GM23248 (cell line): ENCODE results near the gene NSMCE3. TPM values are rescaled to one million over a fixed set of nuclear protein-coding genes. Genes with fewer than 3 reads are reported as not detected.
A peak's percentile ranks its signal among the peaks of the same experiment; 100 is the strongest.
"Not testable (repeated sequence)": the region's sequence is repeated elsewhere in the genome, so short reads cannot be mapped to it uniquely, and the experiment has no call there.

ENCODE experiments used
- DNase-seq: peaks from one replicate; pipeline ENCODE4 v3.0.0-alpha.2; 2015
- H2AFZ ChIP-seq: fragments of 200-600 bp; sonication (generic); 2 replicates; pipeline ENCODE4 v1.6.1; 2016; ENCODE audit warnings: antibody characterized with exemption
- H3F3A ChIP-seq: fragments of 200-600 bp; sonication (generic); 2 replicates; pipeline ENCODE4 v1.6.1; 2016; ENCODE audit warnings: mild to moderate bottlenecking, antibody characterized with exemption, mixed run types; ENCODE audit not compliant: insufficient read depth
- H3K27ac ChIP-seq: fragments of 200-600 bp; sonication (generic); 2 replicates; pipeline ENCODE4 v1.5.1; 2016; ENCODE audit warnings: mild to moderate bottlenecking
- H3K27me3 ChIP-seq: fragments of 200-600 bp; sonication (generic); replicated peaks from 2 replicates; pipeline ENCODE4 v1.6.1; 2016; ENCODE audit warnings: mild to moderate bottlenecking; ENCODE audit not compliant: insufficient read depth
- H3K36me3 ChIP-seq: fragments of 200-600 bp; sonication (generic); 2 replicates; pipeline ENCODE4 v1.6.1; 2016; ENCODE audit warnings: low read depth, mild to moderate bottlenecking
- H3K4me1 ChIP-seq: fragments of 200-600 bp; sonication (generic); 2 replicates; pipeline ENCODE4 v1.6.1; 2016; ENCODE audit warnings: mild to moderate bottlenecking; ENCODE audit not compliant: insufficient read depth
- H3K4me2 ChIP-seq: fragments of 200-600 bp; sonication (generic); one replicate; pipeline ENCODE4 v1.6.1; 2016; ENCODE audit warnings: mild to moderate bottlenecking; ENCODE audit not compliant: unreplicated experiment
- H3K4me3 ChIP-seq: fragments of 200-600 bp; sonication (generic); 2 replicates; pipeline ENCODE4 v1.5.1; 2016; ENCODE audit warnings: mild to moderate bottlenecking
- H3K79me2 ChIP-seq: fragments of 200-600 bp; sonication (generic); 2 replicates; pipeline ENCODE4 v1.6.1; 2016; ENCODE audit warnings: mild to moderate bottlenecking; ENCODE audit not compliant: insufficient read depth
- H3K9ac ChIP-seq: fragments of 200-600 bp; sonication (generic); 2 replicates; pipeline ENCODE4 v1.6.1; 2016; ENCODE audit warnings: mild to moderate bottlenecking
- H3K9me2 ChIP-seq: fragments of 200-600 bp; sonication (generic); 2 replicates; pipeline ENCODE4 v1.6.1; 2016; ENCODE audit warnings: mixed run types, mild to moderate bottlenecking, moderate library complexity; ENCODE audit not compliant: insufficient read depth
- H3K9me3 ChIP-seq: fragments of 200-600 bp; sonication (generic); one replicate; pipeline ENCODE4 v1.6.1; 2017; ENCODE audit warnings: low read depth
- H4K20me1 ChIP-seq: fragments of 200-600 bp; sonication (generic); 2 replicates; pipeline ENCODE4 v1.6.0; 2016; ENCODE audit not compliant: insufficient read depth
- EZH2 ChIP-seq: fragments of 200-600 bp; sonication (generic); IDR thresholded peaks from 2 replicates; pipeline ENCODE4 v1.6.1; 2018; ENCODE audit warnings: antibody characterized with exemption, mild to moderate bottlenecking; ENCODE audit not compliant: insufficient read depth, poor library complexity, severe bottlenecking
- EZH2phosphoT487 ChIP-seq: fragments of 200-600 bp; sonication (generic); IDR thresholded peaks from 2 replicates; pipeline ENCODE4 v1.6.1; 2018; ENCODE audit warnings: antibody characterized with exemption, moderate library complexity, mild to moderate bottlenecking, low read depth; ENCODE audit not compliant: insufficient read depth
- WGBS, 2 experiments: methylation state at CpG; one replicate each; pipeline ENCODE4 v1.1.6; 2015 to 2017; ENCODE audit warnings: low lambda C conversion rate in 2 of 2, low coverage in 1 of 2; ENCODE audit errors: missing lambda C conversion rate in 2 of 2; 5-methylcytosine and 5-hydroxymethylcytosine counted together
- in situ Hi-C: fragments of 300-500 bp; cut with MboI; formaldehyde crosslinking; loops from 2 replicates; pipeline ENCODE4 v1.15.0; 2020
- polyA plus RNA-seq: library from polyadenylated mRNA; unstranded; fragments of >200 nt; fragmentation: Nextera tagmentation; extraction: Ambion mirVana; gene quantifications from 2 replicates; pipeline ENCODE4 v1.2.1, GENCODE V29; 2016
- total RNA-seq: library from RNA; depleted of rRNA; stranded (reverse); fragments of >200 nt; shearing (Covaris generic); gene quantifications from 2 replicates; pipeline ENCODE4 v1.2.3, GENCODE V29; 2014

Gene NSMCE3
- total and polyA plus RNA-seq, 2 experiments from 2014 or later, result 9.2 to 10.2 TPM

GRCh38 chr15:29233566-29233965, 36.1 kb downstream of the NSMCE3 start:
- in situ Hi-C loops, result no loop called here
- Histone ChIP-seq H3K4me2 (no peak overlapping the region), H3K36me3 (no peaks in the 10 kb centered on the region), H3F3A (no peaks in the 10 kb centered on the region), H3K79me2 (no peaks in the 10 kb centered on the region), H3K27me3 (peaks cover 5% of the 10 kb centered on the region; the same call in 1 of the 2 replicates), H3K4me3 (no peak overlapping the region), H3K4me1 (no peaks in the 10 kb centered on the region), H3K9me3 (no peaks in the 10 kb centered on the region), H2AFZ (no peak overlapping the region), H3K27ac (no peak overlapping the region), H3K9me2 (no peaks in the 10 kb centered on the region), H3K9ac (no peak overlapping the region), H4K20me1 (no peaks in the 10 kb centered on the region)
- TF ChIP-seq EZH2phosphoT487 (no peak), EZH2 (no peak)
- DNase-seq, result peak; percentile 22
- 22 to 36% methylated on average over 4 of the region's 4 CpGs for WGBS, 2 experiments

GRCh38 chr15:29226436-29227208, 43.0 kb downstream of the NSMCE3 start:
- Histone ChIP-seq H3K9me2 (no peaks in the 10 kb centered on the region), H3K9ac (no peak overlapping the region), H3K4me3 (no peak overlapping the region), H3K27ac (no peak overlapping the region), H3K4me2 (no peak overlapping the region), H3F3A (no peaks in the 10 kb centered on the region), H3K36me3 (no peaks in the 10 kb centered on the region), H3K27me3 (peaks cover 9% of the 10 kb centered on the region; the same call in 1 of the 2 replicates), H2AFZ (no peak overlapping the region), H3K9me3 (no peaks in the 10 kb centered on the region), H3K4me1 (no peaks in the 10 kb centered on the region), H4K20me1 (no peaks in the 10 kb centered on the region), H3K79me2 (no peaks in the 10 kb centered on the region)
- no peak for TF ChIP-seq EZH2
- no peak for TF ChIP-seq EZH2phosphoT487
- DNase-seq, result no peak
- 8 to 10% methylated on average over 9 of the region's 9 CpGs for WGBS, 2 experiments
- in situ Hi-C loops, result no loop called here

GRCh38 chr15:29225534-29226234, 43.9 kb downstream of the NSMCE3 start:
- Histone ChIP-seq H3K9ac (no peak overlapping the region), H3K9me2 (no peaks in the 10 kb centered on the region), H2AFZ (no peak overlapping the region), H4K20me1 (no peaks in the 10 kb centered on the region), H3K9me3 (no peaks in the 10 kb centered on the region), H3K4me2 (no peak overlapping the region), H3K4me3 (no peak overlapping the region), H3F3A (no peaks in the 10 kb centered on the region), H3K27ac (no peak overlapping the region), H3K27me3 (peaks cover 7% of the 10 kb centered on the region; the same call in 1 of the 2 replicates), H3K4me1 (no peaks in the 10 kb centered on the region), H3K36me3 (no peaks in the 10 kb centered on the region), H3K79me2 (no peaks in the 10 kb centered on the region)
- DNase-seq, result no peak
- in situ Hi-C loops, result no loop called here
- WGBS, 2 experiments, result 46 to 50% methylated on average over 21 to 22 of the region's 22 CpGs
- no peak for TF ChIP-seq EZH2
- no peak for TF ChIP-seq EZH2phosphoT487

GRCh38 chr15:29224987-29225363, 44.6 kb downstream of the NSMCE3 start:
- WGBS, 2 experiments, result 64% methylated on average over 12 to 15 of the region's 15 CpGs
- H4K20me1 ChIP-seq, H2AFZ ChIP-seq, H3K4me3 ChIP-seq, H3K4me1 ChIP-seq, H3K9me2 ChIP-seq, DNase-seq, H3K27me3 ChIP-seq, H3F3A ChIP-seq, H3K4me2 ChIP-seq, H3K27ac ChIP-seq, H3K9ac ChIP-seq, H3K36me3 ChIP-seq, H3K79me2 ChIP-seq, in situ Hi-C loops, H3K9me3 ChIP-seq: not testable (repeated sequence)

GRCh38 chr15:29224235-29224986, 45.2 kb downstream of the NSMCE3 start:
- H3K36me3 ChIP-seq, H3K9me3 ChIP-seq, H3F3A ChIP-seq, H3K27ac ChIP-seq, H4K20me1 ChIP-seq, H3K79me2 ChIP-seq, H3K9ac ChIP-seq, H3K9me2 ChIP-seq, DNase-seq, H3K27me3 ChIP-seq, in situ Hi-C loops, H3K4me2 ChIP-seq, H3K4me1 ChIP-seq, H2AFZ ChIP-seq, H3K4me3 ChIP-seq: not testable (repeated sequence)
- 71 to 75% methylated on average over 16 to 19 of the region's 19 CpGs for WGBS, 2 experiments
